WTC11 (cell line): Measurements from ENCODE around the gene OGFOD3. TPM values are rescaled to one million over a fixed set of nuclear protein-coding genes. Genes with fewer than 3 reads are reported as not detected.

Source experiments
- ATAC-seq: fragments of 200-7000 bp; cut with Tn5 transposase; 2 replicates; pipeline ENCODE4 v1.10.0; 2021; ENCODE audit warnings: mild to moderate bottlenecking, moderate library complexity
- CTCF ChIA-PET: fragments of 300-600 bp; sonication (Branson Sonifier 250); formaldehyde crosslinking; loops from one replicate; lab custom pipeline; 2021; ENCODE audit warnings: antibody characterized with exemption; lab: Charles Lee
- POLR2A ChIA-PET: fragments of 350-600 bp; sonication (Branson Sonifier 250); formaldehyde crosslinking; loops from one replicate; lab custom pipeline; 2021; ENCODE audit warnings: antibody characterized with exemption; lab: Charles Lee
- DNase-seq: peaks from one replicate; pipeline ENCODE4 v3.0.0; 2021; ENCODE audit warnings: low spot score
- H3K27ac Mint-ChIP-seq: 2 replicates; pipeline ENCODE4 v1.8.0; 2021; ENCODE audit warnings: mixed read lengths
- H3K27me3 Mint-ChIP-seq: 2 replicates; pipeline ENCODE4 v1.8.0; 2021; ENCODE audit warnings: low read depth, mild to moderate bottlenecking, moderate library complexity, mixed read lengths
- H3K36me3 Mint-ChIP-seq: 2 replicates; pipeline ENCODE4 v1.8.0; 2021; ENCODE audit warnings: mixed read lengths
- H3K4me1 Mint-ChIP-seq: 2 replicates; pipeline ENCODE4 v1.8.0; 2022; ENCODE audit warnings: mixed read lengths
- H3K4me3 Mint-ChIP-seq: 2 replicates; pipeline ENCODE4 v1.8.0; 2021; ENCODE audit warnings: mild to moderate bottlenecking, moderate library complexity, mixed read lengths
- H3K9me3 Mint-ChIP-seq: 2 replicates; pipeline ENCODE4 v1.8.0; 2021; ENCODE audit warnings: mixed read lengths
- ATF1 ChIP-seq: sonication (generic); formaldehyde crosslinking; IDR thresholded peaks from 2 replicates; pipeline ENCODE4 v1.8.1; 2023; ENCODE audit warnings: mild to moderate bottlenecking, moderate library complexity, missing genetic modification reagents
- EMX1 ChIP-seq: fragments of 250-450 bp; sonication (Bioruptor Pico); IDR thresholded peaks from 2 replicates; pipeline ENCODE4 v1.8.0; 2021; ENCODE audit warnings: mild to moderate bottlenecking
- GRHL2 ChIP-seq: fragments of 250-450 bp; sonication (Bioruptor Pico); IDR thresholded peaks from 2 replicates; pipeline ENCODE4 v1.8.0; 2022; ENCODE audit warnings: mild to moderate bottlenecking, moderate library complexity; ENCODE audit not compliant: insufficient replicate concordance, severe bottlenecking
- GTF2I ChIP-seq: fragments of 250-450 bp; sonication (Bioruptor Pico); conservative IDR thresholded peaks from 2 replicates; pipeline ENCODE4 v1.4.0; 2021; ENCODE audit warnings: mild to moderate bottlenecking
- KAT7 ChIP-seq: sonication (generic); formaldehyde crosslinking; IDR thresholded peaks from 2 replicates; pipeline ENCODE4 v1.8.1; 2023; ENCODE audit warnings: missing genetic modification reagents, mild to moderate bottlenecking, borderline replicate concordance
- NR2C2 ChIP-seq: sonication (generic); formaldehyde crosslinking; IDR thresholded peaks from 2 replicates; pipeline ENCODE4 v1.8.0; 2022; ENCODE audit warnings: mild to moderate bottlenecking, missing genetic modification reagents
- TEAD4 ChIP-seq: sonication (generic); formaldehyde crosslinking; IDR thresholded peaks from 2 replicates; pipeline ENCODE4 v1.8.0; 2022; ENCODE audit warnings: mild to moderate bottlenecking, missing genetic modification reagents
- ZBTB21 ChIP-seq: sonication (generic); formaldehyde crosslinking; IDR thresholded peaks from 2 replicates; pipeline ENCODE4 v1.8.1; 2023; ENCODE audit warnings: mild to moderate bottlenecking, missing genetic modification reagents, borderline replicate concordance
- total RNA-seq: library from RNA; stranded (reverse); gene quantifications from 3 replicates; pipeline ENCODE4 v1.2.3, GENCODE V29; 2021
- TF ChIP-seq, protein P1 (sequence below): sonication (generic); formaldehyde crosslinking; conservative IDR thresholded peaks from 2 replicates; pipeline ENCODE4 v1.8.1; 2023; ENCODE audit warnings: mild to moderate bottlenecking, low read depth, missing genetic modification reagents, moderate library complexity
- TF ChIP-seq, protein P2 (sequence below): sonication (generic); formaldehyde crosslinking; IDR thresholded peaks from 2 replicates; pipeline ENCODE4 v1.8.1; 2023; ENCODE audit warnings: mild to moderate bottlenecking, missing genetic modification reagents
- TF ChIP-seq, protein P3 (sequence below): sonication (generic); formaldehyde crosslinking; IDR thresholded peaks from 2 replicates; pipeline ENCODE4 v1.8.1; 2023; ENCODE audit warnings: mild to moderate bottlenecking, moderate library complexity, missing genetic modification reagents
- TF ChIP-seq, protein P4 (sequence below): sonication (generic); formaldehyde crosslinking; IDR thresholded peaks from 2 replicates; pipeline ENCODE4 v1.8.1; 2022; ENCODE audit warnings: missing genetic modification reagents, borderline replicate concordance
- TF ChIP-seq, protein P5 (sequence below): sonication (generic); formaldehyde crosslinking; IDR thresholded peaks from 2 replicates; pipeline ENCODE4 v1.8.1; 2022; ENCODE audit warnings: low read depth, missing genetic modification reagents, borderline replicate concordance
- TF ChIP-seq, protein P6 (sequence below): fragments of 250-450 bp; sonication (Bioruptor Pico); IDR thresholded peaks from 2 replicates; pipeline ENCODE4 v2.1.2; 2022; ENCODE audit warnings: mild to moderate bottlenecking, moderate library complexity

The OGFOD3 gene
- total RNA-seq, 1 experiment from 2014 or later, result 20.4 TPM

DNA sequence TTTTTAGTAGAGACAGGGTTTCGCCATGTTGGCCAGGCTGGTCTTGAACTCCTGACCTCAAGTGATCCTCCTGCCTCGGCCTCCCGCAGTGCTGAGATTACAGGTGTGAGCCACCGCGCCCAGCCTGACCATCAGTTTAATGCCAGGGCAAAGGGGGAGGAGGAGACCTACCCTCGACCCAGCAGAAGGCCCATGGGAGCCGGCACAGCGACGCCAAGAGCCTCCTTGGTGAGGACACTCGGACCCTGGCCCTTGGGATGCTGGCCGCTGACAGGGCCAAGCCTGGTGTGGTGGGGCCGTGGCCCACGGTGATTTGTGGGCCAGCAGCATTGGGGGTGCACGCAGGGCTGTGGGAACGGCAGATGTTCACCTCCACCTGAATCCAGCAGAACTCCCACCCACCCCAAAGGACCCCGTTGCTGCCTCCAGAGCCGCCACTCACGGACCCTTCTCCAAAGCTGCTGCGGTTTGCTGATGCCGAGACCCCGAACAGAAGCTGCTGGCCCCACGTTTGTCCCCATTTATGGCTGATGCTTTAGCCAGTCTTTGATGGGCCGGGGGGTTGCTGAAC, 26.8 kb downstream of the OGFOD3 start:
- Mint-ChIP-seq H3K36me3 (no peaks in the 10 kb centered on the region), H3K4me3 (no peak overlapping the region), H3K27me3 (no peaks in the 10 kb centered on the region), H3K9me3 (no peaks in the 10 kb centered on the region), H3K27ac (no peak overlapping the region), H3K4me1 (no peaks in the 10 kb centered on the region)
- DNase-seq (no peak), ATAC-seq (no peak)
- TF ChIP-seq, protein P1, sequence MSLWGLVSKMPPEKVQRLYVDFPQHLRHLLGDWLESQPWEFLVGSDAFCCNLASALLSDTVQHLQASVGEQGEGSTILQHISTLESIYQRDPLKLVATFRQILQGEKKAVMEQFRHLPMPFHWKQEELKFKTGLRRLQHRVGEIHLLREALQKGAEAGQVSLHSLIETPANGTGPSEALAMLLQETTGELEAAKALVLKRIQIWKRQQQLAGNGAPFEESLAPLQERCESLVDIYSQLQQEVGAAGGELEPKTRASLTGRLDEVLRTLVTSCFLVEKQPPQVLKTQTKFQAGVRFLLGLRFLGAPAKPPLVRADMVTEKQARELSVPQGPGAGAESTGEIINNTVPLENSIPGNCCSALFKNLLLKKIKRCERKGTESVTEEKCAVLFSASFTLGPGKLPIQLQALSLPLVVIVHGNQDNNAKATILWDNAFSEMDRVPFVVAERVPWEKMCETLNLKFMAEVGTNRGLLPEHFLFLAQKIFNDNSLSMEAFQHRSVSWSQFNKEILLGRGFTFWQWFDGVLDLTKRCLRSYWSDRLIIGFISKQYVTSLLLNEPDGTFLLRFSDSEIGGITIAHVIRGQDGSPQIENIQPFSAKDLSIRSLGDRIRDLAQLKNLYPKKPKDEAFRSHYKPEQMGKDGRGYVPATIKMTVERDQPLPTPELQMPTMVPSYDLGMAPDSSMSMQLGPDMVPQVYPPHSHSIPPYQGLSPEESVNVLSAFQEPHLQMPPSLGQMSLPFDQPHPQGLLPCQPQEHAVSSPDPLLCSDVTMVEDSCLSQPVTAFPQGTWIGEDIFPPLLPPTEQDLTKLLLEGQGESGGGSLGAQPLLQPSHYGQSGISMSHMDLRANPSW (CRISPR knock-in tag), result no peak
- no peak for TF ChIP-seq TEAD4 (CRISPR knock-in tag)
- TF ChIP-seq, protein P2, sequence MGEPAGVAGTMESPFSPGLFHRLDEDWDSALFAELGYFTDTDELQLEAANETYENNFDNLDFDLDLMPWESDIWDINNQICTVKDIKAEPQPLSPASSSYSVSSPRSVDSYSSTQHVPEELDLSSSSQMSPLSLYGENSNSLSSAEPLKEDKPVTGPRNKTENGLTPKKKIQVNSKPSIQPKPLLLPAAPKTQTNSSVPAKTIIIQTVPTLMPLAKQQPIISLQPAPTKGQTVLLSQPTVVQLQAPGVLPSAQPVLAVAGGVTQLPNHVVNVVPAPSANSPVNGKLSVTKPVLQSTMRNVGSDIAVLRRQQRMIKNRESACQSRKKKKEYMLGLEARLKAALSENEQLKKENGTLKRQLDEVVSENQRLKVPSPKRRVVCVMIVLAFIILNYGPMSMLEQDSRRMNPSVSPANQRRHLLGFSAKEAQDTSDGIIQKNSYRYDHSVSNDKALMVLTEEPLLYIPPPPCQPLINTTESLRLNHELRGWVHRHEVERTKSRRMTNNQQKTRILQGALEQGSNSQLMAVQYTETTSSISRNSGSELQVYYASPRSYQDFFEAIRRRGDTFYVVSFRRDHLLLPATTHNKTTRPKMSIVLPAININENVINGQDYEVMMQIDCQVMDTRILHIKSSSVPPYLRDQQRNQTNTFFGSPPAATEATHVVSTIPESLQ (CRISPR knock-in tag), result no peak
- TF ChIP-seq ATF1, result no peak
- TF ChIP-seq, protein P3, sequence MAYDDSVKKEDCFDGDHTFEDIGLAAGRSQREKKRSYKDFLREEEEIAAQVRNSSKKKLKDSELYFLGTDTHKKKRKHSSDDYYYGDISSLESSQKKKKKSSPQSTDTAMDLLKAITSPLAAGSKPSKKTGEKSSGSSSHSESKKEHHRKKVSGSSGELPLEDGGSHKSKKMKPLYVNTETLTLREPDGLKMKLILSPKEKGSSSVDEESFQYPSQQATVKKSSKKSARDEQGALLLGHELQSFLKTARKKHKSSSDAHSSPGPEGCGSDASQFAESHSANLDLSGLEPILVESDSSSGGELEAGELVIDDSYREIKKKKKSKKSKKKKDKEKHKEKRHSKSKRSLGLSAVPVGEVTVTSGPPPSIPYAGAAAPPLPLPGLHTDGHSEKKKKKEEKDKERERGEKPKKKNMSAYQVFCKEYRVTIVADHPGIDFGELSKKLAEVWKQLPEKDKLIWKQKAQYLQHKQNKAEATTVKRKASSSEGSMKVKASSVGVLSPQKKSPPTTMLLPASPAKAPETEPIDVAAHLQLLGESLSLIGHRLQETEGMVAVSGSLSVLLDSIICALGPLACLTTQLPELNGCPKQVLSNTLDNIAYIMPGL (CRISPR knock-in tag), result no peak
- TF ChIP-seq, protein P4, sequence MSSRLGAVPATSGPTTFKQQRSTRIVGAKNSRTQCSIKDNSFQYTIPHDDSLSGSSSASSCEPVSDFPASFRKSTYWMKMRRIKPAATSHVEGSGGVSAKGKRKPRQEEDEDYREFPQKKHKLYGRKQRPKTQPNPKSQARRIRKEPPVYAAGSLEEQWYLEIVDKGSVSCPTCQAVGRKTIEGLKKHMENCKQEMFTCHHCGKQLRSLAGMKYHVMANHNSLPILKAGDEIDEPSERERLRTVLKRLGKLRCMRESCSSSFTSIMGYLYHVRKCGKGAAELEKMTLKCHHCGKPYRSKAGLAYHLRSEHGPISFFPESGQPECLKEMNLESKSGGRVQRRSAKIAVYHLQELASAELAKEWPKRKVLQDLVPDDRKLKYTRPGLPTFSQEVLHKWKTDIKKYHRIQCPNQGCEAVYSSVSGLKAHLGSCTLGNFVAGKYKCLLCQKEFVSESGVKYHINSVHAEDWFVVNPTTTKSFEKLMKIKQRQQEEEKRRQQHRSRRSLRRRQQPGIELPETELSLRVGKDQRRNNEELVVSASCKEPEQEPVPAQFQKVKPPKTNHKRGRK, result no peak
- TF ChIP-seq NR2C2 (CRISPR knock-in tag), result no peak
- TF ChIP-seq EMX1 (CRISPR knock-in tag), result no peak
- no peak for TF ChIP-seq GRHL2 (CRISPR knock-in tag)
- no peak for TF ChIP-seq KAT7 (CRISPR knock-in tag)
- TF ChIP-seq GTF2I, result no peak
- TF ChIP-seq, protein P5, sequence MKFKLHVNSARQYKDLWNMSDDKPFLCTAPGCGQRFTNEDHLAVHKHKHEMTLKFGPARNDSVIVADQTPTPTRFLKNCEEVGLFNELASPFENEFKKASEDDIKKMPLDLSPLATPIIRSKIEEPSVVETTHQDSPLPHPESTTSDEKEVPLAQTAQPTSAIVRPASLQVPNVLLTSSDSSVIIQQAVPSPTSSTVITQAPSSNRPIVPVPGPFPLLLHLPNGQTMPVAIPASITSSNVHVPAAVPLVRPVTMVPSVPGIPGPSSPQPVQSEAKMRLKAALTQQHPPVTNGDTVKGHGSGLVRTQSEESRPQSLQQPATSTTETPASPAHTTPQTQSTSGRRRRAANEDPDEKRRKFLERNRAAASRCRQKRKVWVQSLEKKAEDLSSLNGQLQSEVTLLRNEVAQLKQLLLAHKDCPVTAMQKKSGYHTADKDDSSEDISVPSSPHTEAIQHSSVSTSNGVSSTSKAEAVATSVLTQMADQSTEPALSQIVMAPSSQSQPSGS (CRISPR knock-in tag), result no peak
- no peak for TF ChIP-seq ZBTB21 (CRISPR knock-in tag)
- TF ChIP-seq, protein P6, sequence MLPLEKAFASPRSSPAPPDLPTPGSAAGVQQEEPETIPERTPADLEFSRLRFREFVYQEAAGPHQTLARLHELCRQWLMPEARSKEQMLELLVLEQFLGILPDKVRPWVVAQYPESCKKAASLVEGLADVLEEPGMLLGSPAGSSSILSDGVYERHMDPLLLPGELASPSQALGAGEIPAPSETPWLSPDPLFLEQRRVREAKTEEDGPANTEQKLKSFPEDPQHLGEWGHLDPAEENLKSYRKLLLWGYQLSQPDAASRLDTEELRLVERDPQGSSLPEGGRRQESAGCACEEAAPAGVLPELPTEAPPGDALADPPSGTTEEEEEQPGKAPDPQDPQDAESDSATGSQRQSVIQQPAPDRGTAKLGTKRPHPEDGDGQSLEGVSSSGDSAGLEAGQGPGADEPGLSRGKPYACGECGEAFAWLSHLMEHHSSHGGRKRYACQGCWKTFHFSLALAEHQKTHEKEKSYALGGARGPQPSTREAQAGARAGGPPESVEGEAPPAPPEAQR (CRISPR knock-in tag), result no peak
- CTCF ChIA-PET, result no interaction called here
- POLR2A ChIA-PET, result no interaction called here
